Measurements from ENCODE around the gene NAGLU.

NAGLU gene

DNA sequence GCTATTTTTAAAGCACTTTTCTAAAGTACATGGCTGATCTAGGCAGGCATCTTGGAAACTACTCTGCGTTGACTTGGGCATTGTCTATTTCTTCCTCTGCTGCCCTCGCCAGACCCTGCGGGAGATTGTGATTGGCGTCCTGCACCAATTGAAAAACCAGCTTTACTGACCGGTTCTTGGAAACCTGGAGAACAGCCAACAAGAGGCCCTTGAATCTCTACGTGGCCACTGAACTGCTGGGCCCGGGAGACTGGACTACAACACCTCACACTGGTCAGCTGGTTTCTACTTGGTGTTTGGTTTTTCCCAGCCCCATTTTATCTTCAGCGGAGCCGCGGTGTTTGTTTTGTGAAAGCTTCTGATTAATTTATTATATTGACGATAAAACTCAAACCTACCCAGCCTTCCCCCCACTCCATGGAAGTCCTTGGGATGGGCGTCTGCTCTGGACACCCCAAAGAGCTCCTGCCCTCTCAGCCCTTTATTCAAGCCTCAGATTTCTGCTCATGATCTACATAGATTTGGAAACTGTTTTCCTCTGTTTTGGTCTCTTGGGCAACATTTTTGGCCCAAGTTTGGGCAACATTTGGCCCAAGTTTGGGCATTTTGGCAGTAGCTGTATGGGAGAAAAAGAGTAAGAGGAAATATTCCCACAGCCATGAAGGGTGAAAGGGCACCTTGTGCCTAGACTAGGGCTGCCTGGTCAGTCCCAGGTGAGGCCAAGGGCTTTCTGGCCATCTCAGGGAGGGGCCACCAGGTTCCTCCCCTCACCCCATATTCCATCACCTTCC is 35.6 kb downstream of the NAGLU start:
- H3K4me1 Mint-ChIP-seq = peaks cover 29 to 59% of the 10 kb centered on the region in 2 donors
- H3K9me3 Mint-ChIP-seq = no peaks in the 10 kb centered on the region
- no peak overlapping the region for H3K27ac Mint-ChIP-seq
- H3K36me3 Mint-ChIP-seq = peaks cover 51 to 66% of the 10 kb centered on the region in 2 donors
- ATAC-seq (replicated peaks) (no peak), DNase-seq (no peak)
- H3K27me3 Mint-ChIP-seq = no peaks in the 10 kb centered on the region
- H3K4me3 Mint-ChIP-seq = no peak overlapping the region

- ATAC-seq (replicated peaks) (no peak), DNase-seq (no peak)
- H3K27me3 Mint-ChIP-seq = no peaks in the 10 kb centered on the region
- peak overlapping the region; percentile 89 for H3K27ac Mint-ChIP-seq
- no peak overlapping the region for H3K4me3 Mint-ChIP-seq
- peaks cover 32 to 64% of the 10 kb centered on the region in 2 donors for H3K4me1 Mint-ChIP-seq
- H3K9me3 Mint-ChIP-seq = no peaks in the 10 kb centered on the region
- H3K36me3 Mint-ChIP-seq = peaks cover 49 to 74% of the 10 kb centered on the region in 2 donors
Observed at GRCh38 chr17:42573095-42573494, 37.1 kb downstream of the NAGLU start.

- Mint-ChIP-seq H3K4me3 (no peak overlapping the region), H3K9me3 (no peaks in the 10 kb centered on the region), H3K4me1 (peaks cover 36 to 65% of the 10 kb centered on the region in 2 donors)
Observed at GRCh38 chr17:42574463-42574862, 38.4 kb downstream of the NAGLU start.

DNA sequence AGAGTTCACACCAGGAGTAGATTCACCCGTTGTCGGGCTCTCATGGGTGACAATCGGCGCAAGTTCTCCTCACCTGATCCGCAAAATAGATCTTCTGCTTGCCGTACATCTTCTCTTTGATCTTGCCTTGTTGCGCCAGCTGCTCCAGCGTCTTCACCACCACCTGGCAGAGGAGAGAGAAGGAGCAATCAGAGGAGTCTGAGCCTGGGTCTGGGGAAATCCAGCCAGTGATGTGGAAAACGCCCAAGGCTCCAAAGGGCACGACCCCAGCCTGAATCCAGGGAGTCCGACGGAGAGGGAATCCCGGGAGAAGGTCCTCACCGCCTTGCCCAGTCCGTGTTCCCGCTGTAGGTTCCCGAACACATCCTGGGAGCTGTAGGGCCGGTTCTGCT is 41.1 kb downstream of the NAGLU start:
- DNase-seq (no peak), ATAC-seq (replicated peaks) (no peak)
- Mint-ChIP-seq H3K4me3 (peak overlapping the region; percentile 90 to 97), H3K4me1 (peaks cover 36 to 74% of the 10 kb centered on the region in 2 donors), H3K9me3 (no peaks in the 10 kb centered on the region), H3K27me3 (no peaks in the 10 kb centered on the region), H3K36me3 (peaks cover 55 to 63% of the 10 kb centered on the region in 2 donors), H3K27ac (peak overlapping the region; percentile 99)

More at GRCh38 chr17:42574463-42574862, 38.4 kb downstream of the NAGLU start:
- Mint-ChIP-seq H3K36me3 (peaks cover 43 to 69% of the 10 kb centered on the region in 2 donors), H3K27ac (no peak overlapping the region), H3K27me3 (no peaks in the 10 kb centered on the region)
- DNase-seq = no peak
- no peak for ATAC-seq (replicated peaks)

- Mint-ChIP-seq H3K36me3 (peaks cover 56 to 67% of the 10 kb centered on the region in 2 donors), H3K27ac (peak within 1 kb of the TSS; percentile 99), H3K4me3 (peak within 1 kb of the TSS; percentile 90 to 97), H3K4me1 (peaks cover 36 to 74% of the 10 kb centered on the region in 2 donors), H3K9me3 (no peaks in the 10 kb centered on the region), H3K27me3 (no peaks in the 10 kb centered on the region)
- ATAC-seq (replicated peaks) (peak; percentile 83 to 84), DNase-seq (peak; percentile 94)
Observed at GRCh38 chr17:42577532-42578281, 41.7 kb downstream of the NAGLU start, which contains the start of gene PSMC3IP. Gene PSMC3IP, minus strand, starts transcription at chr17:42577729. Its CDS starts 43 bp downstream, at chr17:42577686.

DNA sequence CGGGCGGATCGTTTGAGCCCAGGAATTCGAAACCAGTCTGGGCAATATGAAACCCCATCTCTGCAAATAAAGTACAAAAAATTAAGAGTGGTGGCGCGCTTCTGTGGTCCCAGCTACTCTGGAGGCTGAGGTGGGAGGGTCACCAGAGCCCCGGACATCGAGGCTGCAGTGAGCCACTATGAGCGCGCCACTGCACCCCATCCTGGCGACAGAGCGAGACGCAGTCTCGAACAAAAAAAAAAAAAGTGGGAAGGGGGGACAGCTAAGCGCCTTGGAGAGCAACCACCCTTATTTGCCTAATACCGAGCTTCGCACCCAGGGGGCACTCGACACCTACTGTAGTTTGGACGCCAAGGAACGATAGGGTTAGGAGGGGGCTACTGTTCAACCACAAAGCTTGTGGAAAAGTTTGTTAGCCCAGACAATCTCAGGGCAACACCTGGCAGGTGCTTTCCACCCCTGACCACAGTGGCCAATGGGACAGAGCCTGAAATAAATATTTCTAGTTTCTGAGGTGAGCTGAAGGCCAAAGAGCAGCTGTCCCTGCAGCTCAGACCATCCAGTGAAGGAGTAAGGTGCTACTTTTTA is 42.3 kb downstream of the NAGLU start:
- Mint-ChIP-seq H3K27me3 (no peaks in the 10 kb centered on the region), H3K27ac (peak overlapping the region; percentile 99), H3K9me3 (no peaks in the 10 kb centered on the region), H3K4me3 (peak overlapping the region; percentile 90 to 97), H3K4me1 (peaks cover 34 to 74% of the 10 kb centered on the region in 2 donors), H3K36me3 (peaks cover 56 to 67% of the 10 kb centered on the region in 2 donors)
- DNase-seq (peak; percentile 79), ATAC-seq (replicated peaks) (peak; percentile 63 to 69)

GRCh38 chr17:42579794-42580551 is 43.9 kb downstream of the NAGLU start:
- H3K4me3 Mint-ChIP-seq = peak overlapping the region; percentile 44 to 65
- no peak for DNase-seq
- H3K4me1 Mint-ChIP-seq = peaks cover 29 to 60% of the 10 kb centered on the region in 2 donors
- peaks cover 45 to 63% of the 10 kb centered on the region in 2 donors for H3K36me3 Mint-ChIP-seq
- H3K27me3 Mint-ChIP-seq = no peaks in the 10 kb centered on the region
- no peaks in the 10 kb centered on the region for H3K9me3 Mint-ChIP-seq
- ATAC-seq (replicated peaks) = no peak
- H3K27ac Mint-ChIP-seq = peak overlapping the region; percentile 82

DNA sequence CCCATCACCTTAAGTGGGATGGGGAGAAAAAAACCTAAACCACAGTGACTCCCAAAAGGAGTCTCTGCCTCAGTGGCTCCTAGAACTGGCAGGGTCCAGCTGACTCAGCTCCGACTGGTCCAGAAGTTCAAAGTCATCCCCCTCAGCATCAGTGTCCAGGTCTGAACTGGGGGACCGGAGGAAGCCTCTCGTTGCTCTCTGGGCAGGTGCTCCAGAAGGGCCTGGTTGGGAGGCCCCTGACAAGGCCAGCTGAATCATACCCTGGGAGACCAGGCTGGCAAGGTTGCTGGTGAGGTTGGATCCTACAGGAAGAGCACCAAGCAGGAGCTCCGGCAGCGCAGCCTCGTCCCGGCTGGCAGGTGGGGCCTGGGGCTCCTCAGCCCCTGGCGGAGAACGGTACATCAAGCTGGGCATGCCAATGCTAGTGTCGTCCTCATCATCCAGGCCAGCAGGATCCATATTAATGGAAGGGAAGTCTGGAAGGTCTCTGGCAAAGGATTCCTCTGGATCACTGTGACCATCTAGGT is 45.8 kb downstream of the NAGLU start:
- ATAC-seq (replicated peaks) (no peak), DNase-seq (no peak)
- H3K4me1 Mint-ChIP-seq = peaks cover 28 to 54% of the 10 kb centered on the region in 2 donors
- H3K36me3 Mint-ChIP-seq = peaks cover 39 to 60% of the 10 kb centered on the region in 2 donors
- no peaks in the 10 kb centered on the region for H3K27me3 Mint-ChIP-seq
- H3K4me3 Mint-ChIP-seq = no peak overlapping the region
- no peaks in the 10 kb centered on the region for H3K9me3 Mint-ChIP-seq
- H3K27ac Mint-ChIP-seq = no peak overlapping the region

GRCh38 chr17:42584880-42585279 is 48.8 kb downstream of the NAGLU start:
- Mint-ChIP-seq H3K4me3 (no peak overlapping the region), H3K4me1 (peaks cover 20 to 32% of the 10 kb centered on the region in 2 donors), H3K9me3 (no peaks in the 10 kb centered on the region), H3K27me3 (no peaks in the 10 kb centered on the region), H3K27ac (no peak overlapping the region), H3K36me3 (peaks cover 43 to 69% of the 10 kb centered on the region in 2 donors)
- ATAC-seq (replicated peaks) (no peak), DNase-seq (no peak)

- no peaks in the 10 kb centered on the region for H3K9me3 Mint-ChIP-seq
- DNase-seq = no peak
- H3K36me3 Mint-ChIP-seq = peaks cover 46 to 73% of the 10 kb centered on the region in 2 donors
- H3K4me3 Mint-ChIP-seq = no peak overlapping the region
- peak overlapping the region; percentile 59 for H3K27ac Mint-ChIP-seq
- no peaks in the 10 kb centered on the region for H3K27me3 Mint-ChIP-seq
- ATAC-seq (replicated peaks) = no peak
- H3K4me1 Mint-ChIP-seq = peaks cover 20 to 31% of the 10 kb centered on the region in 2 donors
Observed at GRCh38 chr17:42585353-42585752, 49.3 kb downstream of the NAGLU start.

GRCh38 chr17:42586514-42587230 is 50.6 kb downstream of the NAGLU start:
- peak; percentile 69 to 77 for ATAC-seq (replicated peaks)
- H3K27ac Mint-ChIP-seq = peak overlapping the region; percentile 96
- H3K4me1 Mint-ChIP-seq = peaks cover 20 to 21% of the 10 kb centered on the region in 2 donors
- peaks cover 40 to 72% of the 10 kb centered on the region in 2 donors for H3K36me3 Mint-ChIP-seq
- no peak for DNase-seq
- no peaks in the 10 kb centered on the region for H3K27me3 Mint-ChIP-seq
- peak overlapping the region in 1 of 2 donors; percentile 63 for H3K4me3 Mint-ChIP-seq
- no peaks in the 10 kb centered on the region for H3K9me3 Mint-ChIP-seq

GRCh38 chr17:42590886-42591285 is 54.8 kb downstream of the NAGLU start:
- Mint-ChIP-seq H3K4me1 (peaks cover 19 to 23% of the 10 kb centered on the region in 2 donors), H3K36me3 (peaks cover 29 to 46% of the 10 kb centered on the region in 2 donors), H3K27ac (no peak overlapping the region), H3K4me3 (no peak overlapping the region), H3K27me3 (no peaks in the 10 kb centered on the region), H3K9me3 (no peaks in the 10 kb centered on the region)
- no peak for ATAC-seq (replicated peaks)
- no peak for DNase-seq

DNA sequence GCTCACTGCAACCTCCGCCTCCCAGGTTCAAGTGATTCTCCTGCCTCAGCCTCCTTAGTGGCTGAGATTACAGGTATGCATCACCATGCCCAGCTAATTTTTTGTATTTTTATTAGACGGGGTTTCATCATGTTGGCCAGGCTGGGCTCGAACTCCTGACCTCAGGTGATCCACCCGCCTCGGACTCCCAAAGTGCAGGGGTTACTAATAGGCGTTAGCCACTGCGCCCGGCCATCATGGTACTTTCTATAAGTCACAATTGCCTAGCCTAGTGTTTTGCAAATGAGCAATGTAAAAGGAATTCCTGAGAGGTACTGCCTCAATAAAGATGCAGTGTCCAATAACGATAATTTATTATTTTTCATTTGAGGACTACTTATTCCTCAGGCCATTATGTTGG is 55.4 kb downstream of the NAGLU start:
- no peak overlapping the region for H3K27ac Mint-ChIP-seq
- peaks cover 31 to 44% of the 10 kb centered on the region in 2 donors for H3K36me3 Mint-ChIP-seq
- ATAC-seq (replicated peaks) (no peak), DNase-seq (no peak)
- H3K9me3 Mint-ChIP-seq = no peaks in the 10 kb centered on the region
- H3K27me3 Mint-ChIP-seq = no peaks in the 10 kb centered on the region
- H3K4me1 Mint-ChIP-seq = peaks cover 15 to 18% of the 10 kb centered on the region in 2 donors
- no peak overlapping the region for H3K4me3 Mint-ChIP-seq
